GM12801 (cell line): Measurements from ENCODE around the gene GKN2.

Experiments used
- CTCF ChIP-seq: IDR thresholded peaks from one replicate; pipeline ENCODE4 v1.5.1; 2011; ENCODE audit warnings: control low read depth; ENCODE audit not compliant: insufficient read length; ENCODE audit errors: extremely low read depth

The GKN2 gene

GRCh38 chr2:68934021-68934420 is 18.7 kb downstream of the GKN2 start:
- TF ChIP-seq CTCF, result no peak

GRCh38 chr2:68932402-68932801 is 20.3 kb downstream of the GKN2 start:
- no peak for TF ChIP-seq CTCF

GRCh38 chr2:68931799-68932198 is 20.9 kb downstream of the GKN2 start:
- TF ChIP-seq CTCF, result no peak

GRCh38 chr2:68931149-68931711 is 21.5 kb downstream of the GKN2 start:
- no peak for TF ChIP-seq CTCF

GRCh38 chr2:68926796-68927195 is 25.9 kb downstream of the GKN2 start:
- TF ChIP-seq CTCF, result no peak

GRCh38 chr2:68925295-68925896 is 27.3 kb downstream of the GKN2 start:
- peak; percentile 98 for TF ChIP-seq CTCF

GRCh38 chr2:68921646-68922045 is 31.0 kb downstream of the GKN2 start:
- no peak for TF ChIP-seq CTCF
